A549 (cell line): ENCODE measurements around the gene XG. TPM values are rescaled to one million over a fixed set of nuclear protein-coding genes. Genes with fewer than 3 reads are reported as not detected.
A peak's percentile ranks its signal among the peaks of the same experiment; 100 is the strongest.
"Not testable (repeated sequence)": the region's sequence is repeated elsewhere in the genome, so short reads cannot be mapped to it uniquely, and the experiment has no call there.

Source experiments
- ATAC-seq, 2 experiments: fragments of 200-7000 bp in 1 of 2; fragments of >200 bp in 1 of 2; cut with Nextera tagmentation in 1 of 2; cut with Tn5 transposase in 1 of 2; 3 replicates each; pipeline versions ENCODE4 v1.8.0 to v1.9.1; 2018 to 2020; ENCODE audit warnings: mild to moderate bottlenecking in 1 of 2, moderate library complexity in 1 of 2
- CTCF ChIA-PET: fragments of 300-600 bp; sonication (Branson Sonifier 250); formaldehyde crosslinking; extraction: SDS; loops from one replicate; lab custom pipeline; 2021; ENCODE audit warnings: antibody characterized with exemption, inconsistent platforms; lab: Yijun Ruan, JAX
- POLR2A ChIA-PET: fragments of 350-600 bp; formaldehyde crosslinking; extraction: SDS; loops from one replicate; lab custom pipeline; 2021; ENCODE audit warnings: antibody characterized with exemption, inconsistent platforms; lab: Yijun Ruan, JAX
- DNase-seq, 2 experiments: peaks; one replicate each; pipeline versions ENCODE4 v3.0.0 to v3.0.0-alpha.2; 2011 to 2016; ENCODE audit warnings: low read depth in 1 of 2, low spot score in 1 of 2
- FAIRE-seq: peaks from 2 replicates; lab custom pipeline; 2011; peaks lifted over from hg19 to GRCh38; lab: Jason Lieb, UNC
- H3K27ac ChIP-seq, 2 experiments: fragments of >200 bp; sonication (Bioruptor Twin); formaldehyde crosslinking; 3 replicates each; pipeline ENCODE4 v1.5.1; 2016 to 2017
- H3K4me1 ChIP-seq: fragments of >200 bp; sonication (Bioruptor Twin); formaldehyde crosslinking; 3 replicates; pipeline ENCODE4 v1.6.1; 2016
- H3K4me2 ChIP-seq: fragments of >200 bp; sonication (Bioruptor Twin); formaldehyde crosslinking; 3 replicates; pipeline ENCODE4 v1.6.1; 2016
- H3K4me3 ChIP-seq: fragments of >200 bp; sonication (Bioruptor Twin); formaldehyde crosslinking; 3 replicates; pipeline ENCODE4 v1.5.1; 2016
- H3K9me3 ChIP-seq: fragments of >200 bp; sonication (Bioruptor Twin); formaldehyde crosslinking; 3 replicates; pipeline ENCODE4 v1.6.1; 2016
- BHLHE40 ChIP-seq: IDR thresholded peaks from 2 replicates; pipeline ENCODE4 v1.6.1; 2012; ENCODE audit warnings: low read depth, low read length, inconsistent platforms
- CBX8 ChIP-seq: fragments of 200-600 bp; sonication (generic); IDR thresholded peaks from 2 replicates; pipeline ENCODE4 v1.6.1; 2016
- E2F6 ChIP-seq: IDR thresholded peaks from 2 replicates; pipeline ENCODE4 v1.6.1; 2012; ENCODE audit warnings: low read depth, borderline replicate concordance
- ELK1 ChIP-seq: fragments of 150-350 bp; IDR thresholded peaks from 2 replicates; pipeline ENCODE4 v1.6.1; 2014; ENCODE audit warnings: low read depth, mild to moderate bottlenecking, low read length
- FOSL2 ChIP-seq, 2 experiments: fragments of 450-650 bp in 1 of 2; fragments of >200 bp in 1 of 2; sonication (Bioruptor Twin) in 1 of 2; formaldehyde crosslinking; IDR thresholded peaks; 2 replicates each; pipeline versions ENCODE4 v1.5.0 to v1.6.1; 2016 to 2020; ENCODE audit warnings: mild to moderate bottlenecking in 1 of 2, moderate library complexity in 1 of 2
- HDAC2 ChIP-seq: fragments of 200-600 bp; sonication (generic); IDR thresholded peaks from 2 replicates; pipeline ENCODE4 v1.6.1; 2016
- HEYL ChIP-seq: fragments of 250-450 bp; sonication (Bioruptor Pico); IDR thresholded peaks from 2 replicates; pipeline ENCODE4 v1.8.0; 2021; ENCODE audit warnings: mild to moderate bottlenecking, moderate library complexity
- HMGXB4 ChIP-seq: fragments of 250-450 bp; sonication (Bioruptor Pico); IDR thresholded peaks from 2 replicates; pipeline ENCODE4 v1.5.0; 2021; ENCODE audit warnings: mild to moderate bottlenecking, moderate library complexity, borderline replicate concordance
- HOXB13 ChIP-seq: fragments of 250-450 bp; sonication (Bioruptor Pico); IDR thresholded peaks from 2 replicates; pipeline ENCODE4 v1.5.0; 2020; ENCODE audit warnings: low read depth, mild to moderate bottlenecking, moderate library complexity
- MAX ChIP-seq: IDR thresholded peaks from 2 replicates; pipeline ENCODE4 v1.6.1; 2012
- NR3C1 ChIP-seq: fragments of >200 bp; sonication (Bioruptor Twin); formaldehyde crosslinking; IDR thresholded peaks from 3 replicates; pipeline ENCODE4 v1.6.1; 2017
- RAD21 ChIP-seq, 2 experiments: fragments of >200 bp in 1 of 2; sonication (Bioruptor Twin) in 1 of 2; formaldehyde crosslinking in 1 of 2; IDR thresholded peaks in 1 of 2; conservative IDR thresholded peaks in 1 of 2; 2 replicates in 1 of 2; 3 replicates in 1 of 2; pipeline ENCODE4 v1.6.1; 2012 to 2018; ENCODE audit warnings: inconsistent platforms in 1 of 2
- SREBF2 ChIP-seq: fragments of 450-650 bp; IDR thresholded peaks from 2 replicates; pipeline ENCODE4 v1.6.1; 2014; ENCODE audit warnings: mild to moderate bottlenecking, moderate library complexity
- WGBS: methylation state at CpG from one replicate; pipeline ENCODE4 v1.1.6; 2017; ENCODE audit errors: missing lambda C conversion rate; 5-methylcytosine and 5-hydroxymethylcytosine counted together
- polyA plus RNA-seq, 4 experiments: library from polyadenylated mRNA; depleted of rRNA in 3 of 4; stranded (reverse); fragments of >200 nt; fragmentation: RNase III in 1 of 4; extraction: RNeasy Plus Mini Kit Qiagen cat#74134 plus additional on column Dnase treatment in 1 of 4; gene quantifications; 2 replicates in 3 of 4; 3 replicates in 1 of 4; pipeline ENCODE4 v1.2.3, GENCODE V29; 2011 to 2017

Gene XG
- polyA plus RNA-seq, 2 of the 4 experiments (the other 2 are of a cell fraction) = 0.05 to 0.06 TPM

- CTCF ChIA-PET = no interaction called here
- 91% methylated on average over 11 of the region's 11 CpGs for WGBS
- H3K27ac ChIP-seq = no peak overlapping the region
- ATAC-seq (no peak), FAIRE-seq (no peak)
- H3K9me3 ChIP-seq = no peaks in the 10 kb centered on the region
- H3K4me1 ChIP-seq = peaks cover 12% of the 10 kb centered on the region
- no peak overlapping the region for H3K4me2 ChIP-seq
- TF ChIP-seq SREBF2 (no peak), ELK1 (no peak)
- TF ChIP-seq, all 56 proteins: peak for 0
- POLR2A ChIA-PET = no interaction called here
- no peak overlapping the region for H3K4me3 ChIP-seq
- DNase-seq = no peak
These were observed 15.1 kb downstream of the XG start for GRCh38 chrX:2766906-2767305.

GRCh38 chrX:2767631-2768455 lies 16.0 kb downstream of the XG start:
- ChIA-PET POLR2A (no interaction called here), CTCF (no interaction called here)
- DNase-seq = peak; percentile 38 to 87
- Histone ChIP-seq H3K27ac (peak overlapping the region in 1 of 2 experiments; percentile 57; a peak in 3 of 6 replicates), H3K4me2 (peak overlapping the region; percentile 40), H3K9me3 (no peaks in the 10 kb centered on the region), H3K4me3 (no peak overlapping the region), H3K4me1 (peaks cover 12% of the 10 kb centered on the region)
- WGBS = 43% methylated on average over 25 of the region's 25 CpGs
- ATAC-seq = peak; percentile 86 to 94
- no peak for FAIRE-seq
- no peak for TF ChIP-seq HDAC2
- TF ChIP-seq RAD21 (conservative IDR thresholded peaks at IDR 0.05 in 1 of 2, IDR thresholded peaks at IDR 0.05 in 1 of 2) = 0 out of 5 replicates have a peak, but pooled peaks of 1 of the 2 experiments have one; percentile 13

GRCh38 chrX:2769615-2770014 lies 17.8 kb downstream of the XG start:
- WGBS = 40% methylated on average over 1 of the region's 1 CpG
- no peak for DNase-seq
- Histone ChIP-seq H3K4me3 (no peak overlapping the region), H3K4me1 (peaks cover 12% of the 10 kb centered on the region), H3K27ac (no peak overlapping the region), H3K9me3 (peaks cover 6% of the 10 kb centered on the region; the same call in 2 of the 3 replicates)
- POLR2A ChIA-PET = no interaction called here
- CTCF ChIA-PET = no interaction called here
- no peak for FAIRE-seq
- no peak for ATAC-seq
- TF ChIP-seq HMGXB4 (CRISPR knock-in tag) = no peak
- no peak for TF ChIP-seq FOSL2 (IDR thresholded peaks at IDR 0.05)
- no peak for TF ChIP-seq FOSL2 (CRISPR knock-in tag; IDR thresholded peaks at IDR 0.05)
- TF ChIP-seq HOXB13 (CRISPR knock-in tag) = no peak
- TF ChIP-seq HEYL (CRISPR knock-in tag) = no peak
- TF ChIP-seq BHLHE40 = no peak
- TF ChIP-seq SREBF2 = no peak
- no peak for TF ChIP-seq CBX8
- no peak for TF ChIP-seq NR3C1
- TF ChIP-seq HDAC2 = no peak
- no peak for TF ChIP-seq E2F6
- TF ChIP-seq MAX = no peak
- TF ChIP-seq, all 56 proteins: peak for 0
- H3K4me2 ChIP-seq = no peak overlapping the region

GRCh38 chrX:2773166-2774055 lies 21.6 kb downstream of the XG start:
- CTCF ChIA-PET, H3K4me3 ChIP-seq, H3K4me2 ChIP-seq, ATAC-seq, POLR2A ChIA-PET, H3K27ac ChIP-seq, FAIRE-seq, H3K4me1 ChIP-seq: not testable (repeated sequence)
- WGBS = 41% methylated on average over 7 of the region's 10 CpGs
- DNase-seq = peak in 1 of 2 experiments; percentile 26
- peaks cover 14% of the 10 kb centered on the region; the same call in 2 of the 3 replicates for H3K9me3 ChIP-seq
